HG03066 (cell line): ENCODE results near the gene SDR42E2.
"Not testable (repeated sequence)": the region's sequence is repeated elsewhere in the genome, so short reads cannot be mapped to it uniquely, and the experiment has no call there.

Experiments used
- ATAC-seq: cut with Tn5 transposase; IDR thresholded peaks from one replicate; pipeline ENCODE4 v1.9.1; 2021; ENCODE audit warnings: low read depth; ENCODE audit not compliant: unreplicated experiment

The SDR42E2 gene

DNA sequence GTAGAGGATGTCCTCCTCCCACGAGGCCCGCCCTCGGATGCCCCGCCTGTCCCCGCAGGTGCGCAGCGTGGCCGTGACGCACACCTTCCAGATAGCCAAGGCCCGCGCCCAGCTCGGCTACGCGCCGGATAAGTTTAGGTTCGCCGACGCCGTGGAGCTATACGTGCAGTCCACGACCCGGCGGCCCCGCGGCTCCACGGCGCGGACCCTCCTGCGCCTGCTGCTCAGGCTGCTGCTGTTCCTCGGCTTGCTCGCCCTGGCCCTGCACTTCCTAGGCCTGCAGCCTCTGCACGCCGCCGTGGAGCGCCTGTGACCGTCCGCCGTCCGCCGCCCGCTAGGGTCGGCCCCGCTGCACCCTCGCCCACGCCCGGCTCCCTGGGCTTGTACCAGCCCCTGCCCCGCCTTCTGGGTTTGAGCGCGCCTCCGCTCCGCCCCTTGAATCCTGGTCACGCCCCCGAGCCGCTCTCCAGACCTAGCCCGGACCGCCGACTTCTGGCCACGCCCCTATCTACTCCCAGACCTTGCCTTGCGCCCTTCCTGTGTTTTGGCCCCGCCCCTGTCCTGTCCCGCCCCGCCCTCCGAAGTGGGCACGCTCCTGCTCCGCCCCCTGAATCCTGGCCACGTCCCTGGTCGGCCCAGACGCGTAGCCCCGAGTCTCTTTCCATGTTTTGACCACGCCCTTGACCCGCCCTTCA is 27.9 kb downstream of the SDR42E2 start:
- peak; percentile 55 for ATAC-seq

DNA sequence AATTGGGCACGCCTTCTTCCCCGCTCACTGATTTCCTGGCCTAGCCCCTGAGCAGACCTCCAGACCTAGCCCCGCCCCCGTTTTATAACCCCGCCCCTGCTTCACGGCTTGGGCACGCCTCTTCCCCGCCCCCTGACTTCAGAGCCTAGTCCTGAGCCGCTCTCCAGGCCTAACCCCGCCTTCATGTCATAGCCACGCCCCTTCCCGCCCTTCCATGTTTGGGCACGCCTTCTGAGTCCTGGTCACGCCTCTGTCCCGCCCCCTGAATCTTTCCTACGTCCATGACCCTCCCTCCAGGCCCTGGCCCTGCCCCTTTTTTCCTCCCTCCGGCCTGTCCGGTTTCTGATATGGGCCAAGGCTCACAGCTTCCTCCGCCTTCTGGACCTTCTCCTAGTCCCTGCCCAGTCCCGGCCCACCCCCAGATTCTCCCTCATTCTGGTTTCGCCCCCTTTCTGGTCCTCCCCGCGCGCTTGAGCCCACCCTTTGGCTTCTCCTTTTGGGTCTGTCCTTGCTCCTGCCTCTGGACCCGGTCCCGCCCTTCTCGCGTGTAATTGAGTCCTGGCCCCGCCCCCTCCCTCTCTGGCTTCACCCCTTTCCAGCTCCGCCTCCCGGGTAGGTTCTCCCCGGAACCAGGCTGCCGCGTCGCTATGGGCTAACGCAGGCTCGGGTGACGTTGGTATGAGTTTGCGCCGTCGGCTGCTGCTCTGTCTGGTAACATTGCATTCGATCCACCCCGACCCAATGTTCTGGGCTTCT is 28.6 kb downstream of the SDR42E2 start:
- peak; percentile 50 for ATAC-seq

DNA sequence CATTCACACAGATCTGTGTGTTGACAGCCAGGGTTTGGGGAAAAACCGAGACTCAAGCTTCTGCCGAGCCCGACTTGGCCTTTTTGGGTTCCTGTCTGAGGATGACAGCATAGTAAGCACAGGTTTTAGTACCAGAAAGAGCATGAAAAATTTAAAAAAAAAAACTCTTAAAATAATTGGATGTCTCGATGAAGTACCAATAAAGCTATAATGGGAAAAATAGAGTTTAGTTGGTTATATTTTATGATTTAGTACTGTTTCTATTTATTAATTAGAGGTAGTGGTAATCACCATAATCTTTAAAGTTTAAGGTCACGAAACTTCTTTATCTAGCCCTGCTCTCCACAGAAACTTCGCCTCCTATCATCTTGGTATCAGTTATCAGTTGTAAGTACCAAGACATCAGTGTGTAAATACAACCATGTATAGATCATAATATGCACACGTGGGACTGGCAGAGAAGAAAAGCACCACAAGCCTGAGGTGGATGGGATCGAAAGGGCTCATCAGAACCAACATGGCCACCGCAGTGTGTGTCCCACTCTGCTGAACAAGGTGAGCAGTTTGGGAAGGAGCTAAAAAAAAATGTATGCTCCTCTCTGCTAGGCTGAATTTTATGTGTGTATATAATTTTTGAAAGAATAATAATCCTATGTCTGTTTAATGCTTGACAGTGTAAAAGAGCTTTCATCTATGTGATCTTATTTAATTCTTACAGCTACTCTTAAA is 29.4 kb downstream of the SDR42E2 start:
- no peak for ATAC-seq

DNA sequence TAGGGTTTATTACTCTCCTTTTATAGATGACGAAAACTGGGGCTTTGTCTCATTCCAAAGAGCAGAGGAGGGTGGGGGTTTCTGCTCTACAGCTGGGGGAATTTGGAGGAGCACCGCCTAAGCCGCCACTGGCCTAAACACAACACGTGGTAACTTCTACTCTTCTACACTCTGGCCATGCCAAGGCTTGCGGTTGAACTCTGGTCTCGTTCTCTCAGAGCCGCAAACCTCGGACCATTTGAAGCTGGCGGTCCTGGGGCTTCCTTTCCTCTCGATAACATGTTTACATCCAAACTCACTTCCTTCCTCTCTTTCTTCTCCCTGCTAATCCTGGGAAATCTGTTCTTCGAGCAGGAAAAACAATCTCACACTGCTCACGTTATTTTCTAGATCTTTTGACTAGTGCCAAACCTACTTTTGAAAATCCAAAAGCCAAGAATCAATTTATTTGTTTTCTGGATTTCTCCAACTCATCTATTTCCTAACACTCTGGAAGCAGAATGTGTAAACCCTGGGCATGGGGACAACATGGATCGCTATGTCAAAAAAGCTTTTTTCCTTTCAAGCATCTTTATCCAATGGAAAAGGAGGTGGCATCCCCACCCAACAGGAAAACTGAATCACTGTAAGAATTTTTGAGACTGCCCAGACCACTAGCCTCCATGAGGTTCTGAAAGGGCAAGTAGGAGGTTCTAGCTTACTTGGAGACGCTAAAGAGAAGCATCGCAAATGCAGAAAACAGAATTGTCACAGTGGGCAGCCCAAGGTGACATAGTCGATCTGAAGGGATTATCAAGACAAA is 30.2 kb downstream of the SDR42E2 start:
- no peak for ATAC-seq

DNA sequence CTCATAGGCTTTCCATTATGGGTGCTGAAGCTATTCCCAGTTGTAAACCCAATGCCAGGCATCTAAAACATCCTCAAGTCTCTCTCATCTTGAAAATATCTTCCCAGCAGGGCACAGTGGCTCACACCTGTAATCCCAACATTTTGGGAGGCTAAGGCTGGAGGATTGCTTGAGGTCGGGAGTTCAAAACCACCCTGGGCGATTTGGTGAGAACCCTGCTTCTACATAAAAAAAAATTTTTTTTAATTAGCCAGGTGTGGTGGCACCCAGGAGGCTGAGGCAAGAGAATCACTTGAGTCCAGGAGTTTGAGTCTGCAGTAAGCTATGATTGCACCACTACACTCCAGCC is 30.7 kb downstream of the SDR42E2 start:
- no peak for ATAC-seq

DNA sequence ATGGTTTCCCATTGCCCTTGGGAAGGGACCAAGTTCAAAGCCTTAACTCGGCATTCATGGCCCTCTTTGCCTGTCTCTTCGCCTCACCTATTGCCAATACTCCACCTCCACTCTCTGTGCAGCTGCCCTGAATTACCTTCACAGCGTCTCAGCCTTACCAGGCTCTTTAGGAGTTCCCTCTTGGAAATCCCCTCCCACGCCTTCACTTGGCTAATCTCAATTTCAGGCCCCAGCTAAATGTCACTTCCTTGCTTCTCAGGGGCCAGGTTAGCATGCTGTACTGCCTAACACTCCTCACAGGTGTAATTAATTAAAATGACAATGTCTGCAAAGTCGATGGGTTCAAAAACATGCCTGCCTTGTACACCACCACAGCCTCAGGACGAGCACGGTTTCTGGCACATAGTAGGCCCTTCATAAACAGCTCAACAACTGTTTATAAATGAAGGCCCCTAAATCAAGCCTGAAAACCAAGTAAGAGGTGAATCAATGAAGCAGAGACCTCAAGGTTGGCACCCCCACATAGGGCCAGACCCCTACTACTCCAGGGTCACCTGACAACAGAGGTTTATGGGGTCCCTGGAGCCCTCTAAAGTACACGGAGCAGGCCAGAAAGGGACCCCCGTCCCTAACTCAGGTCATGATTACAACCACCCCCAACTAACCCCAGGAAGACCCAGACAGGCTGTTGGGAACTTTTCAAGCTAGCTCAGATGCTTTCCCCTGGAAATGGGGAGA is 32.6 kb downstream of the SDR42E2 start:
- no peak for ATAC-seq

DNA sequence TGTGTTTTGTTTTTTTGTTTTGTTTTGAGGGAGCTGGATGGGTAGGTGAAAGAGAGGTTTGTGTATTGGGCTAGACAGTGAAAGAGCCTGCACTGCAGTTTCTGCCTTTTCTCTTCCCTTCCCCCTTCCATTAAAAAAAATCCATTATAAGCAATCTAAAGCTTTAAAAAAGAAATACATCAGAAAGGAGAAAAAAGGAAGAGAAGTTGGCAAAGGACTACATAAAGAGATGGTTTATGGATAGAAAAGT is 33.1 kb downstream of the SDR42E2 start:
- ATAC-seq: no peak

DNA sequence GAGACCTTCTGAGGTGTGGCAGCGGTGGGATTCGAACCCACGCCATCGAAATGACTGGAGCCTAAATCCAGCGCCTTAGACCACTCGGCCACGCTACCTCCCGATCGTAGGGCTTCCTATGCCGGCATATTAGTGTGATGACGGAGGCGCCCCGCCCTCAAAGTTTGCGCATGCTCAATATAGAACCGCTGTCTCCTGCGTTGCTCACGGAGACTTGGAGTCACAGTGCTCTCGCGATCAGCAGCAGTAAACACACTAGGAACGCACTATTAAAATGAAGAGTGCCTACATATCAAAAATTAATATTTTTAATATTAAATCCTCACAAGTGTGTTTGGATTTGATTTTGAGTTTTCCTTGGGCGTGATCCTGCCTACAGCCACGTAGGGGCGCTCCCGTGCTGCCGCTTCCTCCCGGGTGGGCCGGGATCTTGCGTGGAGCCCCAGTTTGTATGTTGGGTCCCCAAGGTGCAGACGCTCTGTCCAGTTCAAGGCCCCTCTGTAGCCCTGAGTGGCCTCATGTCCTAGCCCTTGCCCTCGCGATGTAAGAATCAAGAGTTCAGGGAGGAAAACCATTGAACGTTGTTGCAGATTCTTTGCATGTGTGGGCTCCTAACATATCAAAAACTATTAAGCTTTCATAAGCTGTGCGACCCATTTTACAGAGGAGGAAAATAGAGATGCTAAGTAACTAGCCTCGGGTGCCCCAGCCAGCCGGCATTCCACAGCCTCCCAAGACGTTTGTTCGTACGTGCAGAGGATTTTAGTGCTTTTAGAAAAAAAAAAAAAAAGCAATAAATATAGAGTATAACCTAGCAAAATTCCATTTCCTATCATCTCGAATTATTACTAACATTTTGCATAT is 33.6 kb downstream of the SDR42E2 start:
- no peak for ATAC-seq

DNA sequence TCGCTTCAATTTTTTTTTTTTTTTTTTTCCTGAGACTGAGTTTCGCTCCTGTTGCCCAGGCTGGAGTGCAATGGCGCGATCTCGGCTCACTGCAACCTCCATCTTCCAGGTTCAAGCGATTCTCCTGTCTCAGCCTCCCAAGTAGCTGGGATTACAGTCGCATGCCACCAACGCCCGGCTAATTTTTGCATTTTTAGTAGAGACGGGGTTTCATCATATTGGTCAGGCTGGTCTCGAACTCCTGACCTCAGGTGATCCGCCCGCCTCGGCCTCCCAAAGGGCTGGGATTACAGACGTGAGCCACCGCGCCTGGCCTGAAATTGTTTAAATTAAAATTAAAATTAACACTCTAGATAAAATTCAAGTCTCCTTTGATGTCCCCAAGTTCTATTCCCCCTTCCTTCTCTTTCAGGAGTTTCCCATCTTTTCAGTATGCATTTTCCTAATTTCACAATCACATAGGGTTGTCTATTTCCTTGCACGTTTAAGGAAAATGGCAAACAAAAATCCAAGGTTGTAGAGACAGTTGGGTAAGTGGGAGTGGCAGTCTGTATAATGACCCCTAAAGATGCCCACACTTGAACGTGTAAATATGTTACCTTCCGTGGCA is 34.4 kb downstream of the SDR42E2 start:
- not testable (repeated sequence) for ATAC-seq

DNA sequence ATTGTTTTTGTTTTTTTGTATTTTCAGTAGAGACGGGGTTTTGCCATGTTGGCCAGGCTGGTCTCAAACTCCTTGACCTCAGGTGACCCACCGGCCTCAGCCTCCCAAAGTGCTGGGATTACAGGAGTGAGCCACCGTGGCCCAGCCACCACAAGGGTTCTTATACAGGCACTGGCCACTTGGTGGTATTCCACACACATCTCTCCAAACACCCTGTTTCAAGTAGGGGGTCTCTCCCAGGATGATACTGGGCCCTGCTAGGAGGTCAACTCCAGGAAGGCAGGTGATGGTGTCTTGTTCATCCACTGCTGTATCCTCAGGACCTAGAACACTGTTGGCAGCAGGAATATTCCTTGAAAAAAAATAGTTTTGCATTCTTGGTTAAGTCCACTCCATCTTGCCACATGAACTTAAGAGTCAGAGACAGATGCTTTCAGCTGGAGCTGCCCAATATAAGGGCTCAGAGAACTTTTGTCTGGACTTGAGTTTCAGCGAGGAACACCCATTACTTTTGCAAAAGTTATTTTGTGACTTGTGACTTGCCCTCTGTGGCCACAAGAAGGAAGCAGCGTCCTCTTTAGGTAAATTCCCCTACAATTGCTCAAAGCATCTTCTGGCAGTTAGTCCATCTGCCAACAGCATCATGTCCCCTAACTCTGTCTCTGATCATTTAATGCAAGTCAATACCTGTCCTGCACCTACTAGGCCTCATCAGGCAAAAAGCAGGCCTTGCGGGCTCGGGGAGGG is 36.4 kb downstream of the SDR42E2 start:
- ATAC-seq: no peak

DNA sequence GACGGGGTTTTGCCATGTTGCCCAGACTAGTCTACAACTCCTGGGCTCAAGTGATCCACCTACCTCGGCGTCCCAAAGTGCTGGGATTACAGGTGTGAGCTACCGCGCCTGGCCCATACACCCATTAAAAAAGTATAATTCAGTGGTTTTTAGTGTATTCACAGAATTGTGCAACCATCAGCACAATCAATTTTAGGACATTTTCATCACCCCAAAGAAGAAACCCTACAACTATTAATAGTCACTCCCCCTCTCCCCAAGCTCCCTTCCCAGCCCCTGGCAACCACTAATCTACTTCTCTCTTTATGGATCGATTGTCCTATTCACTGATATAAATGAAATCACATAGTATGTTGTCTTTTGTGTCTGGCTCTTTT is 39.9 kb downstream of the SDR42E2 start:
- ATAC-seq: no peak

DNA sequence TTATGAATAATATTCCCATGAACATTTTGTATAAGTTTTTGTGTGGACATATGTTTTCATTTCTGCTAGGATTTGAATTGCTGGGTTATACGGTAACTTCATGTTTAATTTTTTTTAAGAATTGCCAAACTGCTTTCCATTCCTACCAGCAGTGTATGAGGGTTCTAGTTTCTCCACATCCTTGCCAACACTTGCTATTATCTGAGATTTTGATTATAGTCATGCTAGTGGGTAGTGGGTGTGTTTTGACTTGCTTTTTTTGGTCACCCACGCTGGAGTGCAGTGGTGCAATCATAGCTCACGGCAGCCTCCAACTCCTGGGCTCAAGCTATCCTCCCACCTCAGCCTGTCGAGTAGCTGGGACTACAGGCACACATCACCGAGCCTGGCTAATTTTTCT is 40.8 kb downstream of the SDR42E2 start:
- ATAC-seq: no peak

DNA sequence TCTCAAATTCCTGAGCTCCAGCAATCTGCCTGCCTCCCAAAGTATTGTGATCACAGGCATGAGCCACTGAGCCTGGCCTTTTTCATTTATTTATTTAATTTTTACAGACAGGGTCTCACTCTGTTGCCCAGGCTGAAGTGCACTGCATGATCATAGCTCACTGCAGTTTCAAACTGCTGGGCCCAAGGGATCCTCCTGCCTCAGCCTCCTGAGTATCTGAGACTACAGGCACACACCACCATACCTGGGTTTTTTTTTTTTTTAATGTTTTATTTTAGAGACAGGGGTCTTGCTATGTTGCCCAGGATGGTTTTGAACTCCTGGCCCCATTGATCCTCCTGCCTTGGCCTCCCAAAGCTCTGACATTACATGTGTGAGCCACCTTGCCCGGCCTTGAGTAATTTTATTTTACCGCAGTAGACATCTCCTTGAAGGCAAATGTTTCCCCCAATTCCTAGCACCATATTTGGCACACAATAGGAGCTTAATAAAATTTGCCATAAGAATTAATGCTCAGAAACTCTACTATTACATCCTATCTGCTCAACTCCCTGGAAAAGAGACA is 41.9 kb downstream of the SDR42E2 start:
- ATAC-seq: no peak

DNA sequence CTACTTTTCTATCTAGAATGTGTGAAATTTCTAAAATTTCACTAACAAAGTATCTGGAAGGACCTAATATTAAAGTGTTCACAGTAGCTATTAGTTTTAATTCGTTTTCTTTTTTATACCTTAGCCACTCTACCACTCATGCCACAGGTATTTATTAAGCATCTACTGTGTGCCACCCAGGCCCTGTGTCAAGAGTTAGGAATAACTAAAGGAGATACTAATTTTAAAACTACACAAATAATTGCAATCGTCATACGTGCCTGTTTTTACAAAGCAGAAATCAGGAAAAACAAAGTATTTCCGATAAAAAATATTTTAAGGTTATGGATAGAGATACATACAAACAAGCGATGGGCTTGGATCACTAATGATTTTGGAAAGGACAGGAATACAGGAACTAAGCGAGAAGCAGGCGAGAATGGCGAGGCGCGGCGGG is 43.3 kb downstream of the SDR42E2 start:
- no peak for ATAC-seq

DNA sequence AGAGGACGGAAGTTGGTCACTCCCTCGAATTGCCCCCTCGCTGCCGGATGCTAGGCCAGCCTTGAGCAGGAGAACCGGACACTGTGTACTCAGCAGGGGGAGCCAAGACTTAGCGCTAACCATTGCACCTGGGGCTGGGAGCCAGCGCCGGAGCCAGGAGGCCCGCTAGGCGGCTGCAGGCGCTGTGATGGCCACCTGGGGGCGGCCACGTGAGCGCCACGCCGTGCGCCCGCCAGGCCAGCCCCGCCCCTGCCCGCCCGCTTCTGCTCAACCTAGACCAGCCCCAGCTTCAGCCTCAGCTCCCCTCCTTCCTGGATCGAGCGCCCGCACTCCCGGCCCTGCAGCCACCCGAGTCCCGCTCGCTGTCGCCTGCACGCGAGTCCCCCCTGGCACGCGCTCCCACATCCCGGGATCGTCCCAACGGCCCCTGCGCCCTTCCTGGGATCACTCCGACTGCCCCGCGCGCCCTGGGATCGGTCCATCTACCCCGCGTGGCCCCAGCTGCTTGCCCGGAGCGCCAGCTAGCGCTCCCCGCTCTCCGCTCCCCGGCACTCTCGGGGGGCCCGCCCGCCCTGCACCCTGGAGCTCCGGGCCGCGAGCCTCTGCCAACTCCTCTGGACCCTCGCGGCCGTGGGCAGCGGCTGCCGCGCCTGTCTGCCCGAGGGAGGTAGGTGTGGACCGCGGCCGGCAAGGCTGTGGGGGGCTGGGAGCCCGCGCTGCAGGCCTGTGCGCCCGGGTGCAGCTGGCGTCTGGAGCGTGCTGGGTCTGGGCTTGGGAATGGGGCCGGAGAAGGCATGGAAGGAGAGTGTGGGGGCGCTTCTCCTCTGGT is 43.9 kb downstream of the SDR42E2 start, which contains the start of gene EEF2K:
Gene EEF2K, plus strand, starts transcription at position 266 of the 829 bp plus-strand sequence. CDS start 19,452 bp downstream, outside the sequence.
- ATAC-seq: peak; percentile 85

DNA sequence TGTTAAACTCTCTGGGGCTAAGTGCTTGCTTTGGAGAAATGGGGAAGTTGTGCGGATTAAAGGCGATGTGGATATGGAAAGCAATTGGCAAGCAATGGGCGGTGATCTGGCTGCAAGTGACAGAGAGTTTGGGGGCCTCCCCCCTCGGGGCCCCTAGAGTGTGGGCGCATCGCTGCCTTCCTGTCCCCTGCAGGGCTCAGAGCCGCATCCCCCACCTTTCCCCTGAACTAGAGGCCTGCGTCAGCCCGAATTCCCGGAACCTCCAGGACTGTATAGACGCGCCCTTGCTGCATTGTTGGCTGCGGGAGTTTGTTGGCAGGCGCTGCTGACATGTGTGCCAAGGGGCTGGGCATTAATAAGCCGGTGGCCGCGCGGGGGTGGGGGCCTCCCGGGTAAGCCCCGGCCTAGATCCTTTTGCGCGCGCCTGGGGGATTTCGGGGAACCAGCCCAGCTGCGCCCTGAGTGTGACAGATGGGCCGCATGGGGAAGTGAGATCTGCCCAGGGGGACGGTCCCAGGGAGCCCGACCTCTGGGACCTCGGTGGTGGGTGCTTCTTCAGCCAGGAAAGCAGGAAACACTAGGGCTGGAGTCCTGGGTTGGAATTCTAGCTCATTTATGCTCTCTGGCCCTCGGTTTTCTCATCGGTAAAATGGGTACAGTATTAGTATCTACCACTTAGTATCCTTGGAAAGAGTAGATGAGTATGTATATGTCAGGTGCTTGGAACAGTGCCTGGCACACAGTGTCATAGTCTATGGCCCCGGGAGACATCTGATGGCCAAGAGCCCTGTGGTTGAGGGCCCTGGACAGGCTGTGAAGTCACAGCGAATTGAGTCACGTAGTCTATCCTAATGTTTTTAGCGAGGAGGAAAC is 44.8 kb downstream of the SDR42E2 start:
- peak; percentile 39 for ATAC-seq
